Smooth muscle cell (in vitro differentiated cells): Measurements from ENCODE around the gene NOX4. TPM values are rescaled to one million over a fixed set of nuclear protein-coding genes. Genes with fewer than 3 reads are reported as not detected.
"Not testable (repeated sequence)": the region's sequence is repeated elsewhere in the genome, so short reads cannot be mapped to it uniquely, and the experiment has no call there.

Source experiments
- DNase-seq: peaks from one replicate; lab custom pipeline; 2025; ENCODE audit not compliant: unreplicated experiment; lab: John Stamatoyannopoulos, UW
- H2AFZ ChIP-seq: fragments of 200-600 bp; sonication (generic); 2 replicates; pipeline ENCODE4 v1.6.0; 2016; ENCODE audit warnings: antibody characterized with exemption, low read depth, mild to moderate bottlenecking
- H3F3A ChIP-seq: fragments of 200-600 bp; sonication (generic); 2 replicates; pipeline ENCODE4 v1.6.0; 2017; ENCODE audit warnings: antibody characterized with exemption, low read depth
- H3K27ac ChIP-seq: fragments of 200-600 bp; sonication (generic); 2 replicates; pipeline ENCODE4 v1.5.1; 2016; ENCODE audit warnings: low read depth, mild to moderate bottlenecking
- H3K27me3 ChIP-seq: fragments of 200-600 bp; sonication (generic); 2 replicates; pipeline ENCODE4 v1.6.1; 2016; ENCODE audit warnings: low read depth, mild to moderate bottlenecking
- H3K36me3 ChIP-seq: fragments of 200-600 bp; sonication (generic); 2 replicates; pipeline ENCODE4 v1.5.1; 2016; ENCODE audit warnings: low read depth
- H3K4me1 ChIP-seq: fragments of 200-600 bp; sonication (generic); 2 replicates; pipeline ENCODE4 v1.5.1; 2016; ENCODE audit warnings: low read depth
- H3K4me2 ChIP-seq: fragments of 200-600 bp; sonication (generic); 2 replicates; pipeline ENCODE4 v1.6.0; 2016; ENCODE audit warnings: mild to moderate bottlenecking
- H3K4me3 ChIP-seq: fragments of 200-600 bp; sonication (generic); 2 replicates; pipeline ENCODE4 v1.5.1; 2016; ENCODE audit warnings: mild to moderate bottlenecking
- H3K79me2 ChIP-seq: fragments of 200-600 bp; sonication (generic); 2 replicates; pipeline ENCODE4 v1.6.0; 2016; ENCODE audit warnings: low read depth, mild to moderate bottlenecking
- H3K9ac ChIP-seq: fragments of 200-600 bp; sonication (generic); 2 replicates; pipeline ENCODE4 v1.6.0; 2016; ENCODE audit warnings: low read depth
- H3K9me3 ChIP-seq: fragments of 200-600 bp; sonication (generic); replicated peaks from 2 replicates; pipeline ENCODE4 v1.5.1; 2016; ENCODE audit warnings: low read depth
- H4K20me1 ChIP-seq: fragments of 200-600 bp; sonication (generic); 2 replicates; pipeline ENCODE4 v1.6.0; 2016; ENCODE audit warnings: low read depth
- WGBS: methylation state at CpG from one replicate; pipeline ENCODE4 v1.1.7; 2016; ENCODE audit warnings: low lambda C conversion rate; 5-methylcytosine and 5-hydroxymethylcytosine counted together
- polyA plus RNA-seq: library from polyadenylated mRNA; unstranded; fragments of >200 nt; fragmentation: Nextera tagmentation; extraction: Ambion mirVana; gene quantifications from 2 replicates; pipeline ENCODE4 v1.2.1, GENCODE V29; 2016
- total RNA-seq: library from RNA; depleted of rRNA; stranded (reverse); fragments of >200 nt; gene quantifications from 2 replicates; pipeline ENCODE4 v1.2.3, GENCODE V29; 2014
- TF ChIP-seq, protein P1 (sequence below): fragments of 200-600 bp; sonication (generic); IDR thresholded peaks from 2 replicates; pipeline ENCODE4 v1.5.1; 2017; ENCODE audit warnings: borderline replicate concordance, mild to moderate bottlenecking, antibody characterized with exemption; ENCODE audit not compliant: insufficient read depth, poor library complexity, severe bottlenecking

NOX4 gene
- total and polyA plus RNA-seq, 2 experiments from 2014 or later: 7.3 to 31.9 TPM

DNA sequence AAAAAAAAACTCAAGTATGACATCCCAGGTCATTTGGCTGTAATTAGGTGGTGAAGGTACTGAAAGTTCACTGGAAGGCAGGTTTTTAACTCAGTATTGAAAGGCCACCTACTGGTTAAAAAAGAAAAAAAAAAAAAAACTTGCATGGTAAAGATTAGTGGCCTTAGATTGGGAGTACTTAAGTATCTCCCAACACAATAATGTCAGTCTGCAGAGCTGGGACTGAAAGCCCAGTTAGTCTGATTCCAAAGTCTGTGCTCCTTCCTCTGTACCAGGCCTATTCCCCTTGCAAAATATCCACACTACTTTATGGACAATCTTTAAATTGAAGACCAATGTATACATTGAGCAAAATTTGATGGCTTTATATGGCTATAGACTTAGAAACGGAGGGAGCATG lies 85.5 kb downstream of the NOX4 start:
- no peak for DNase-seq
- H3K4me2 ChIP-seq: no peak overlapping the region
- TF ChIP-seq, protein P1, sequence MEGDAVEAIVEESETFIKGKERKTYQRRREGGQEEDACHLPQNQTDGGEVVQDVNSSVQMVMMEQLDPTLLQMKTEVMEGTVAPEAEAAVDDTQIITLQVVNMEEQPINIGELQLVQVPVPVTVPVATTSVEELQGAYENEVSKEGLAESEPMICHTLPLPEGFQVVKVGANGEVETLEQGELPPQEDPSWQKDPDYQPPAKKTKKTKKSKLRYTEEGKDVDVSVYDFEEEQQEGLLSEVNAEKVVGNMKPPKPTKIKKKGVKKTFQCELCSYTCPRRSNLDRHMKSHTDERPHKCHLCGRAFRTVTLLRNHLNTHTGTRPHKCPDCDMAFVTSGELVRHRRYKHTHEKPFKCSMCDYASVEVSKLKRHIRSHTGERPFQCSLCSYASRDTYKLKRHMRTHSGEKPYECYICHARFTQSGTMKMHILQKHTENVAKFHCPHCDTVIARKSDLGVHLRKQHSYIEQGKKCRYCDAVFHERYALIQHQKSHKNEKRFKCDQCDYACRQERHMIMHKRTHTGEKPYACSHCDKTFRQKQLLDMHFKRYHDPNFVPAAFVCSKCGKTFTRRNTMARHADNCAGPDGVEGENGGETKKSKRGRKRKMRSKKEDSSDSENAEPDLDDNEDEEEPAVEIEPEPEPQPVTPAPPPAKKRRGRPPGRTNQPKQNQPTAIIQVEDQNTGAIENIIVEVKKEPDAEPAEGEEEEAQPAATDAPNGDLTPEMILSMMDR: no peak
- 97% methylated on average over 1 of the region's 1 CpG for WGBS
- peaks cover 4% of the 10 kb centered on the region for H3K4me1 ChIP-seq
- H2AFZ ChIP-seq: no peak overlapping the region
- no peaks in the 10 kb centered on the region for H3F3A ChIP-seq
- H3K9me3 ChIP-seq: no peaks in the 10 kb centered on the region
- no peak overlapping the region for H3K4me3 ChIP-seq
- H4K20me1 ChIP-seq: no peaks in the 10 kb centered on the region
- H3K36me3 ChIP-seq: no peaks in the 10 kb centered on the region
- H3K9ac ChIP-seq: no peak overlapping the region
- H3K79me2 ChIP-seq: no peaks in the 10 kb centered on the region
- H3K27ac ChIP-seq: no peak overlapping the region
- H3K27me3 ChIP-seq: no peaks in the 10 kb centered on the region

DNA sequence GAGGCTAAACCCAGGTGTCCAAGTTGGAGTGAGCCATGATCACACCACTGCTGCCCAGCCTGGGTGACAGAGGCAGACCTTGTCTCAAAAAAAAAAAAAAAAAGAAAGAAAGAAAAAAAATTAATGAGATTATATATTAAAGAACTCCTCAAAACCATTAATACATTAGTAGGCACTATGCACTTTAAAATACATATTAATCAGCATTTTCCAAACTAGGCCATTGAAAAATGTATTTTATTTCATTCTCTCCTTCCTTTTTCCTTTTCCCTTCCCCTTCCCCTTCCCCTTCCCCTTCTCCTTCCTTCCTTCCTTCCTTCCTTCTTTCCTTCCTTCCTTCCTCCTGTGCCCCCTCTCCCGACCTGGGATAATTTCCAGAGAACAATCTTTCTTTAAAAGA lies 99.5 kb downstream of the NOX4 start:
- not testable (repeated sequence) for H3K9ac ChIP-seq, H4K20me1 ChIP-seq, H3K4me3 ChIP-seq, H3K79me2 ChIP-seq, H3K4me1 ChIP-seq, H2AFZ ChIP-seq, DNase-seq, H3K4me2 ChIP-seq, H3K27ac ChIP-seq, H3K36me3 ChIP-seq, H3F3A ChIP-seq, H3K9me3 ChIP-seq, H3K27me3 ChIP-seq
- 79% methylated on average over 1 of the region's 1 CpG for WGBS

GRCh38 chr11:89387501-89387900 lies 103.7 kb downstream of the NOX4 start:
- not testable (repeated sequence) for H3K36me3 ChIP-seq, H3K9me3 ChIP-seq, H3K4me2 ChIP-seq, H3F3A ChIP-seq, H3K9ac ChIP-seq, H3K79me2 ChIP-seq, H3K4me3 ChIP-seq, H3K27me3 ChIP-seq, H4K20me1 ChIP-seq, H2AFZ ChIP-seq, H3K4me1 ChIP-seq, H3K27ac ChIP-seq, DNase-seq
- WGBS: 88% methylated on average over 3 of the region's 3 CpGs

DNA sequence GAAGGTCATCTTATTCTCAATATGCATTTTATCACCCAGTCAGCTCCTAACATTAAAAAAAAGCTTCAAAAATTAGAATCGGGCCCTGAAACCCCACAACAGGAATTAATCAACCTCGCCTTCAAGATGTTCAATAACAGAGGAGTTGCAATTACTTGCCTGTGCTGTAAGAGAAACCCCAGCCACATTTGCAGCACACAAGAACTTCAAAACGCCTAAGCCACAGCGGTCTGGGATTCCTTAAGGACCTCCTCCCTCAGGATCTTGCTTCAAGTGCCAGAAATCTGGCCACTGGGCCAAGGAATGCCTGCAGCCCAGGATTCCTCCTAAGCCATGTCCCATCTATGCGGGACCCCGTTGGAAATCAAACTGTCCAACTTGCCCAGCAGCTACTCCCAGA lies 108.2 kb downstream of the NOX4 start:
- H3K9ac ChIP-seq, H3K4me2 ChIP-seq, H3F3A ChIP-seq, H3K9me3 ChIP-seq, H3K27me3 ChIP-seq, H3K4me1 ChIP-seq, H4K20me1 ChIP-seq, H3K4me3 ChIP-seq, DNase-seq, H3K36me3 ChIP-seq, H2AFZ ChIP-seq, H3K79me2 ChIP-seq: not testable (repeated sequence)
- peak overlapping the region; percentile 99 for H3K27ac ChIP-seq
- 92% methylated on average over 6 of the region's 6 CpGs for WGBS

- H3K4me1 ChIP-seq: peaks cover 8% of the 10 kb centered on the region
- H3K27ac ChIP-seq: peak overlapping the region; percentile 99
- TF ChIP-seq, protein P1: no peak
- H3K4me3 ChIP-seq: no peak overlapping the region
- peak overlapping the region; percentile 89 for H3K9ac ChIP-seq
- H4K20me1 ChIP-seq: no peaks in the 10 kb centered on the region
- no peaks in the 10 kb centered on the region for H3K79me2 ChIP-seq
- no peak for DNase-seq
- H3F3A ChIP-seq: no peaks in the 10 kb centered on the region
- H3K9me3 ChIP-seq: no peaks in the 10 kb centered on the region
- no peaks in the 10 kb centered on the region for H3K27me3 ChIP-seq
- H3K36me3 ChIP-seq: no peaks in the 10 kb centered on the region
- H3K4me2 ChIP-seq: peak overlapping the region; percentile 77
- 9% methylated on average over 3 of the region's 3 CpGs for WGBS
- peak overlapping the region; percentile 6 for H2AFZ ChIP-seq
These were observed 110.1 kb downstream of the NOX4 start for GRCh38 chr11:89381094-89381493.

DNA sequence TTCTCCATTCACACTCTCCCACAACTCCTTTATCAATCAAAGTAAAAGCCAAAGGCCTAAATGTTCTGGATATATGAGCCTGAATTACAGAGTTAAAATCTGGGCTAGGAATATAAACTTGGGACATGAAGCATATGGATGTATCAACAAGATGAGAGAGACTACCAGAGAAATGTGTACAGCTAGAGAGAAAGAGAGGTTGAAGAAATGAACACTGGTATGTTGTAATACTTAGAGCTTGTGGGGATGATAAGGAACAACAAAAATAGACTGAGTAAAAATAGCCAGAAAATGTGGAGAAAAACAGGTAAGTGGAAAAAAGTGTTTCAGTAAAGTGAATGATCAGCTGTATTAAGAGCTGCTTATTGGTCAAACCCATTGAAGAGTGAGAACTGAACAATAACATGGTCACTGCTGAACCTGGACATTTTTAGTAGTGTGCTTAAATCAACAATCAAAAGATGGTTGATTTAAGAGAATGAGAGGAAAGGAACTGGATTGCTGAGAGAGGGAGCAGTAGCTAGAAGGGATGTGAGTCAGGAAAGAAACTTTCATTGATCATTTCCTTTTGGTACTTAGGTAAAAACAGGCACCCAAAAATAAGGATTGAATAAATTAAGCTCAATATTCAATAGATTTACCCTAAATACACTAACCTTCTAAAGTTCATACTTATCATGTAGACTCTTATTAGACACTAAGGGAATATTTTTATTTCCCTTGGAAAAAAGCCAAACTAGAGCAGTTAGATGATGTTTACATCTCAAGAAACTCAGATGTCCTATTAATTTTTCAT lies 111.0 kb downstream of the NOX4 start:
- peak overlapping the region; percentile 89 for H3K9ac ChIP-seq
- H3K4me2 ChIP-seq: peak overlapping the region; percentile 77
- not testable (repeated sequence) for H3K36me3 ChIP-seq, H3K27me3 ChIP-seq, H3K4me3 ChIP-seq, H3K79me2 ChIP-seq, H3F3A ChIP-seq, H3K9me3 ChIP-seq, H3K4me1 ChIP-seq, DNase-seq, H4K20me1 ChIP-seq
- H2AFZ ChIP-seq: peak overlapping the region; percentile 36
- peak overlapping the region; percentile 99 for H3K27ac ChIP-seq

- not testable (repeated sequence) for H3K4me2 ChIP-seq, H3K79me2 ChIP-seq, H3K4me1 ChIP-seq, H3F3A ChIP-seq, H3K4me3 ChIP-seq, H3K27me3 ChIP-seq, DNase-seq, H3K9me3 ChIP-seq, H2AFZ ChIP-seq, H3K9ac ChIP-seq, H3K36me3 ChIP-seq, H4K20me1 ChIP-seq
- 97% methylated on average over 1 of the region's 1 CpG for WGBS
- H3K27ac ChIP-seq: peak overlapping the region; percentile 99
These were observed 112.2 kb downstream of the NOX4 start for GRCh38 chr11:89378986-89379385.
